H9 (cell line): ENCODE data around the gene CAMK2B. TPM values are rescaled to one million over a fixed set of nuclear protein-coding genes. Genes with fewer than 3 reads are reported as not detected.

Experiments
- DNase-seq: peaks from one replicate; pipeline ENCODE4 v3.0.0-alpha.2; 2017
- H2AFZ ChIP-seq: one replicate; pipeline ENCODE4 v1.6.1; 2013; ENCODE audit warnings: mild to moderate bottlenecking, low read length, control low read depth, moderate library complexity
- H2AK5ac ChIP-seq: 2 replicates; pipeline ENCODE4 v1.6.1; 2013; ENCODE audit warnings: low read length, control low read depth, mixed read lengths; ENCODE audit not compliant: insufficient read length
- H2BK120ac ChIP-seq: one replicate; pipeline ENCODE4 v1.6.1; 2013; ENCODE audit warnings: low read depth, mild to moderate bottlenecking, low read length, control low read depth, inconsistent platforms; ENCODE audit not compliant: poor library complexity, severe bottlenecking
- H2BK12ac ChIP-seq: 2 replicates; pipeline ENCODE4 v1.6.1; 2013; ENCODE audit warnings: low read length, control low read depth, mixed read lengths, low read depth; ENCODE audit not compliant: insufficient read length
- H2BK15ac ChIP-seq: 2 replicates; pipeline ENCODE4 v1.6.1; 2013; ENCODE audit warnings: low read depth, low read length, control low read depth
- H2BK20ac ChIP-seq: one replicate; pipeline ENCODE4 v1.6.1; 2013; ENCODE audit warnings: low read depth, mild to moderate bottlenecking, low read length, control low read depth, inconsistent platforms; ENCODE audit not compliant: poor library complexity, severe bottlenecking
- H2BK5ac ChIP-seq: 2 replicates; pipeline ENCODE4 v1.6.1; 2013; ENCODE audit warnings: low read length, control low read depth, mixed read lengths; ENCODE audit not compliant: insufficient read length
- H3K14ac ChIP-seq: 2 replicates; pipeline ENCODE4 v1.6.1; 2013; ENCODE audit warnings: low read length, control low read depth; ENCODE audit not compliant: insufficient read depth
- H3K18ac ChIP-seq: 2 replicates; pipeline ENCODE4 v1.6.1; 2013; ENCODE audit warnings: low read depth, mild to moderate bottlenecking, mixed read lengths, low read length, control low read depth; ENCODE audit not compliant: insufficient read length
- H3K23ac ChIP-seq: 2 replicates; pipeline ENCODE4 v1.6.1; 2013; ENCODE audit warnings: low read length, control low read depth, mixed read lengths, low read depth; ENCODE audit not compliant: insufficient read length
- H3K23me2 ChIP-seq: 2 replicates; pipeline ENCODE4 v1.6.1; 2013; ENCODE audit warnings: low read depth, mild to moderate bottlenecking, mixed read lengths, low read length, control low read depth; ENCODE audit not compliant: insufficient read length, poor library complexity, severe bottlenecking
- H3K27ac ChIP-seq: 2 replicates; pipeline ENCODE4 v1.5.1; 2013; ENCODE audit warnings: low read length, control low read depth, mixed read lengths, low read depth; ENCODE audit not compliant: insufficient read length
- H3K27me3 ChIP-seq: 2 replicates; pipeline ENCODE4 v1.6.1; 2013; ENCODE audit warnings: low read length, control low read depth, inconsistent platforms; ENCODE audit not compliant: insufficient read depth
- H3K4ac ChIP-seq: 2 replicates; pipeline ENCODE4 v1.6.1; 2013; ENCODE audit warnings: low read depth, mild to moderate bottlenecking, control low read depth, inconsistent platforms, low read length, moderate library complexity
- H3K4me1 ChIP-seq: 2 replicates; pipeline ENCODE4 v1.6.1; 2013; ENCODE audit warnings: low read length, control low read depth, inconsistent platforms; ENCODE audit not compliant: insufficient read depth
- H3K4me2 ChIP-seq: 2 replicates; pipeline ENCODE4 v1.6.1; 2013; ENCODE audit warnings: low read length, control low read depth, mixed read lengths; ENCODE audit not compliant: insufficient read length, insufficient read depth
- H3K56ac ChIP-seq: 2 replicates; pipeline ENCODE4 v1.6.1; 2013; ENCODE audit warnings: low read depth, mild to moderate bottlenecking, mixed read lengths, low read length, control low read depth; ENCODE audit not compliant: insufficient read length
- H3K79me1 ChIP-seq: 2 replicates; pipeline ENCODE4 v1.6.1; 2013; ENCODE audit warnings: low read depth, mild to moderate bottlenecking, moderate library complexity, low read length, control low read depth, inconsistent platforms; ENCODE audit not compliant: insufficient read depth, poor library complexity, severe bottlenecking
- H3K79me2 ChIP-seq: 2 replicates; pipeline ENCODE4 v1.6.1; 2013; ENCODE audit warnings: low read length, control low read depth, inconsistent platforms; ENCODE audit not compliant: insufficient read depth
- H3K9ac ChIP-seq: 2 replicates; pipeline ENCODE4 v1.6.1; 2013; ENCODE audit warnings: low read length, control low read depth, mixed read lengths; ENCODE audit not compliant: insufficient read length; ENCODE audit errors: extremely low read depth
- H3K9me3 ChIP-seq: one replicate; pipeline ENCODE4 v1.6.1; 2013; ENCODE audit warnings: low read depth, low read length, inconsistent platforms; ENCODE audit not compliant: control insufficient read depth
- H3T11ph ChIP-seq: one replicate; pipeline ENCODE4 v1.6.1; 2013; ENCODE audit warnings: mild to moderate bottlenecking, low read length, control low read depth, inconsistent platforms
- H4K20me1 ChIP-seq: one replicate; pipeline ENCODE4 v1.6.1; 2013; ENCODE audit not compliant: control insufficient read depth, insufficient read length, insufficient read depth
- H4K5ac ChIP-seq: 2 replicates; pipeline ENCODE4 v1.6.1; 2013; ENCODE audit warnings: low read depth, mild to moderate bottlenecking, mixed read lengths, low read length, control low read depth; ENCODE audit not compliant: insufficient read length
- H4K8ac ChIP-seq: replicated peaks from 2 replicates; pipeline ENCODE4 v1.6.1; 2013; ENCODE audit warnings: low read length, control low read depth, mixed read lengths, low read depth; ENCODE audit not compliant: insufficient read length
- H4K91ac ChIP-seq: 2 replicates; pipeline ENCODE4 v1.6.1; 2013; ENCODE audit warnings: low read depth, mild to moderate bottlenecking, moderate library complexity, mixed read lengths, low read length, control low read depth; ENCODE audit not compliant: insufficient read length
- H3K27ac Mint-ChIP-seq, 3 experiments: 2 replicates in 2 of 3; 3 replicates in 1 of 3; pipeline ENCODE4 v1.8.0; 2020 to 2021; ENCODE audit warnings: mixed read lengths in 3 of 3, mild to moderate bottlenecking in 1 of 3, moderate library complexity in 1 of 3
- H3K27me3 Mint-ChIP-seq: 2 replicates; pipeline ENCODE4 v1.8.0; 2021; ENCODE audit warnings: low read depth, mild to moderate bottlenecking, moderate library complexity, mixed read lengths
- H3K36me3 Mint-ChIP-seq, 3 experiments: 2 replicates in 2 of 3; 3 replicates in 1 of 3; pipeline ENCODE4 v1.8.0; 2020 to 2021; ENCODE audit warnings: low read depth in 3 of 3, mixed read lengths in 3 of 3; ENCODE audit not compliant: insufficient read depth in 1 of 3
- H3K4me1 Mint-ChIP-seq, 2 experiments: 2 replicates each; pipeline ENCODE4 v1.8.0; 2020; ENCODE audit warnings: mixed read lengths in 2 of 2
- H3K4me3 Mint-ChIP-seq, 2 experiments: 2 replicates in 1 of 2; 3 replicates in 1 of 2; pipeline ENCODE4 v1.8.0; 2020 to 2021; ENCODE audit warnings: mild to moderate bottlenecking in 2 of 2, mixed read lengths in 2 of 2, moderate library complexity in 1 of 2
- H3K9me3 Mint-ChIP-seq, 2 experiments: 2 replicates in 1 of 2; 3 replicates in 1 of 2; pipeline ENCODE4 v1.8.0; 2020; ENCODE audit warnings: mild to moderate bottlenecking in 2 of 2, mixed read lengths in 2 of 2, moderate library complexity in 1 of 2
- CTCF ChIP-seq: fragments of 200-600 bp; sonication (generic); conservative IDR thresholded peaks from 3 replicates; pipeline ENCODE4 v1.8.0; 2021; ENCODE audit warnings: antibody characterized with exemption, mild to moderate bottlenecking
- WGBS: extraction: QIAGEN DNeasy Blood & Tissue Kit; methylation state at CpG from one replicate; pipeline ENCODE4 v1.1.7; 2013; ENCODE audit warnings: missing lambda C conversion rate, low lambda C conversion rate, mixed read lengths; ENCODE audit not compliant: insufficient read length; ENCODE audit errors: extremely low coverage; 5-methylcytosine and 5-hydroxymethylcytosine counted together
- total RNA-seq: library from RNA; stranded (reverse); gene quantifications from 2 replicates; pipeline ENCODE4 v1.2.1, GENCODE V29; 2021

The CAMK2B gene
- total RNA-seq, 1 experiment from 2014 or later = 0.17 TPM

GRCh38 chr7:44235066-44235465 is 90.3 kb downstream of the CAMK2B start:
- Mint-ChIP-seq H3K9me3 (no peaks in the 10 kb centered on the region), H3K27ac (no peak overlapping the region), H3K27me3 (no peaks in the 10 kb centered on the region; the same call in 1 of the 2 replicates), H3K4me1 (peaks cover 7 to 13% of the 10 kb centered on the region in 2 experiments), H3K36me3 (peaks cover 0 to 1% (median 0%) of the 10 kb centered on the region in 3 experiments; a peak in 1 of 7 replicates), H3K4me3 (no peak overlapping the region)
- Histone ChIP-seq H3K4ac (no peak overlapping the region), H3K79me2 (no peaks in the 10 kb centered on the region), H3K9me3 (no peaks in the 10 kb centered on the region), H4K91ac (no peak overlapping the region), H2BK12ac (no peak overlapping the region), H3K14ac (no peak overlapping the region), H3K79me1 (no peaks in the 10 kb centered on the region), H2BK20ac (no peak overlapping the region), H2AFZ (no peak overlapping the region), H3K23ac (no peak overlapping the region), H3K4me2 (no peak overlapping the region), H4K5ac (no peak overlapping the region), H3K23me2 (no peaks in the 10 kb centered on the region), H3K9ac (no peak overlapping the region), H4K20me1 (no peaks in the 10 kb centered on the region), H2AK5ac (no peak overlapping the region), H2BK5ac (no peak overlapping the region), H3K56ac (no peak overlapping the region), H3K27me3 (no peaks in the 10 kb centered on the region), H3T11ph (no peak overlapping the region), H2BK120ac (no peak overlapping the region), H3K18ac (no peak overlapping the region), H3K4me1 (no peaks in the 10 kb centered on the region), H3K27ac (no peak overlapping the region), H2BK15ac (no peak overlapping the region), H4K8ac (no peak overlapping the region)
- no CpG with 5 or more reads among the region's 8 CpGs for WGBS
- no peak for DNase-seq
- no peak for TF ChIP-seq CTCF
